ENCODE data around the gene UBE2J1.

The UBE2J1 gene

DNA sequence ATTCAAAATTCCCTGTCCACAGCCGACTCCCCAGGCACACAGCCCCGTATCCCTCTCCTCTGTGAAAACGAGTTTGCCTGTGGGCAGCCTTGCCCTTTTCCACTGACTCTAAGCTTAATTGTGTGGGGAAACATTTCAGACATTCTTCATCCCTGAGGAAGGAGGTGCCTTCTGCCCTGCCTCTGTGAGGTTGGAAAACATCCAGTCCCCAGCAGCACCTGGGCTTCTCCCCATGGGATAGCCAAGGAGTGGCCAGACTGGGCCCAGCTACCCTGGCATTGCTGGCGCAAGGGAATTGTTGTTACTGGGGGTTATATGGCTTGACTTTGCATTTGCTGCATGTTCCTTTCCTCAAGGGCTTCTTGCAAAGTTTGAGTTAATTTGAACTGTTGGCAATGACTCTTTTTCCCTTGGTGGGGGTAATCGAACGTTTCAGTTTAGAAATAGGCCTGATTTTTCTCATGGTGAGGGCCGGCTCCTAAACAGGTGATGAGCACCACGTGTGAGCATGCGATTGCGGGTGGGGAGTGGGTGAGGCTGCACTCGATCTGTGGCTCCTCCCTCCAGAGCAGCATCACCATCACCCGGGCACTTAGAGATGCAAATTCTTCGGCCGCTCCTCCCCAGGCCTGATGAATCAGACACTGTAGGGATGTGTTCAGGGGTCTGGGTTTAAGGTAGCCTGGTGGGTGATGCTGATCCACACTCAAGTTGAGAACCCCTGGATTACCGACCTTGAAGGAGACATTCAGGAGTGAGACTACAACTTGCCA lies 67.4 kb downstream of the UBE2J1 start:
- TF ChIP-seq ISL1 (CRISPR knock-in tag; IDR thresholded peaks at IDR 0.05) (no peak), ZNF8 (CRISPR knock-in tag; IDR thresholded peaks at IDR 0.05) (no peak), PPARA (CRISPR knock-in tag; IDR thresholded peaks at IDR 0.05; ENCODE audit: borderline replicate concordance) (no peak), ZFP3 (CRISPR knock-in tag; IDR thresholded peaks at IDR 0.05) (no peak), RARB (CRISPR knock-in tag; IDR thresholded peaks at IDR 0.05) (no peak), SNAI2 (CRISPR knock-in tag; IDR thresholded peaks at IDR 0.05) (no peak), ZNF70 (CRISPR knock-in tag; IDR thresholded peaks at IDR 0.05) (no peak), TCF4 (CRISPR knock-in tag; IDR thresholded peaks at IDR 0.05; ENCODE audit: borderline replicate concordance) (no peak), OSR1 (CRISPR knock-in tag; IDR thresholded peaks at IDR 0.05) (no peak), ESRRG (CRISPR knock-in tag; IDR thresholded peaks at IDR 0.05) (no peak), GLIS3 (CRISPR knock-in tag; IDR thresholded peaks at IDR 0.05) (no peak)
- TF ChIP-seq, protein P1, sequence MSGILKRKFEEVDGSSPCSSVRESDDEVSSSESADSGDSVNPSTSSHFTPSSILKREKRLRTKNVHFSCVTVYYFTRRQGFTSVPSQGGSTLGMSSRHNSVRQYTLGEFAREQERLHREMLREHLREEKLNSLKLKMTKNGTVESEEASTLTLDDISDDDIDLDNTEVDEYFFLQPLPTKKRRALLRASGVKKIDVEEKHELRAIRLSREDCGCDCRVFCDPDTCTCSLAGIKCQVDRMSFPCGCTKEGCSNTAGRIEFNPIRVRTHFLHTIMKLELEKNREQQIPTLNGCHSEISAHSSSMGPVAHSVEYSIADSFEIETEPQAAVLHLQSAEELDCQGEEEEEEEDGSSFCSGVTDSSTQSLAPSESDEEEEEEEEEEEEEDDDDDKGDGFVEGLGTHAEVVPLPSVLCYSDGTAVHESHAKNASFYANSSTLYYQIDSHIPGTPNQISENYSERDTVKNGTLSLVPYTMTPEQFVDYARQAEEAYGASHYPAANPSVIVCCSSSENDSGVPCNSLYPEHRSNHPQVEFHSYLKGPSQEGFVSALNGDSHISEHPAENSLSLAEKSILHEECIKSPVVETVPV (CRISPR knock-in tag; IDR thresholded peaks at IDR 0.05) = no peak
- TF ChIP-seq, protein P2, sequence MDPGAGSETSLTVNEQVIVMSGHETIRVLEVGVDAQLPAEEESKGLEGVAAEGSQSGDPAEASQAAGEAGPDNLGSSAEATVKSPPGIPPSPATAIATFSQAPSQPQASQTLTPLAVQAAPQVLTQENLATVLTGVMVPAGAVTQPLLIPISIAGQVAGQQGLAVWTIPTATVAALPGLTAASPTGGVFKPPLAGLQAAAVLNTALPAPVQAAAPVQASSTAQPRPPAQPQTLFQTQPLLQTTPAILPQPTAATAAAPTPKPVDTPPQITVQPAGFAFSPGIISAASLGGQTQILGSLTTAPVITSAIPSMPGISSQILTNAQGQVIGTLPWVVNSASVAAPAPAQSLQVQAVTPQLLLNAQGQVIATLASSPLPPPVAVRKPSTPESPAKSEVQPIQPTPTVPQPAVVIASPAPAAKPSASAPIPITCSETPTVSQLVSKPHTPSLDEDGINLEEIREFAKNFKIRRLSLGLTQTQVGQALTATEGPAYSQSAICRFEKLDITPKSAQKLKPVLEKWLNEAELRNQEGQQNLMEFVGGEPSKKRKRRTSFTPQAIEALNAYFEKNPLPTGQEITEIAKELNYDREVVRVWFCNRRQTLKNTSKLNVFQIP (CRISPR knock-in tag; IDR thresholded peaks at IDR 0.05; ENCODE audit: borderline replicate concordance, low read depth) = no peak
- TF ChIP-seq, protein P3, sequence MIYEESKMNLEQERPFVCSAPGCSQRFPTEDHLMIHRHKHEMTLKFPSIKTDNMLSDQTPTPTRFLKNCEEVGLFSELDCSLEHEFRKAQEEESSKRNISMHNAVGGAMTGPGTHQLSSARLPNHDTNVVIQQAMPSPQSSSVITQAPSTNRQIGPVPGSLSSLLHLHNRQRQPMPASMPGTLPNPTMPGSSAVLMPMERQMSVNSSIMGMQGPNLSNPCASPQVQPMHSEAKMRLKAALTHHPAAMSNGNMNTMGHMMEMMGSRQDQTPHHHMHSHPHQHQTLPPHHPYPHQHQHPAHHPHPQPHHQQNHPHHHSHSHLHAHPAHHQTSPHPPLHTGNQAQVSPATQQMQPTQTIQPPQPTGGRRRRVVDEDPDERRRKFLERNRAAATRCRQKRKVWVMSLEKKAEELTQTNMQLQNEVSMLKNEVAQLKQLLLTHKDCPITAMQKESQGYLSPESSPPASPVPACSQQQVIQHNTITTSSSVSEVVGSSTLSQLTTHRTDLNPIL (CRISPR knock-in tag; IDR thresholded peaks at IDR 0.05; ENCODE audit: low read depth) = no peak
- TF ChIP-seq, protein P4, sequence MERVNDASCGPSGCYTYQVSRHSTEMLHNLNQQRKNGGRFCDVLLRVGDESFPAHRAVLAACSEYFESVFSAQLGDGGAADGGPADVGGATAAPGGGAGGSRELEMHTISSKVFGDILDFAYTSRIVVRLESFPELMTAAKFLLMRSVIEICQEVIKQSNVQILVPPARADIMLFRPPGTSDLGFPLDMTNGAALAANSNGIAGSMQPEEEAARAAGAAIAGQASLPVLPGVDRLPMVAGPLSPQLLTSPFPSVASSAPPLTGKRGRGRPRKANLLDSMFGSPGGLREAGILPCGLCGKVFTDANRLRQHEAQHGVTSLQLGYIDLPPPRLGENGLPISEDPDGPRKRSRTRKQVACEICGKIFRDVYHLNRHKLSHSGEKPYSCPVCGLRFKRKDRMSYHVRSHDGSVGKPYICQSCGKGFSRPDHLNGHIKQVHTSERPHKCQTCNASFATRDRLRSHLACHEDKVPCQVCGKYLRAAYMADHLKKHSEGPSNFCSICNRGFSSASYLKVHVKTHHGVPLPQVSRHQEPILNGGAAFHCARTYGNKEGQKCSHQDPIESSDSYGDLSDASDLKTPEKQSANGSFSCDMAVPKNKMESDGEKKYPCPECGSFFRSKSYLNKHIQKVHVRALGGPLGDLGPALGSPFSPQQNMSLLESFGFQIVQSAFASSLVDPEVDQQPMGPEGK (CRISPR knock-in tag; IDR thresholded peaks at IDR 0.05; ENCODE audit: borderline replicate concordance) = no peak
- ATAC-seq = no peak

DNA sequence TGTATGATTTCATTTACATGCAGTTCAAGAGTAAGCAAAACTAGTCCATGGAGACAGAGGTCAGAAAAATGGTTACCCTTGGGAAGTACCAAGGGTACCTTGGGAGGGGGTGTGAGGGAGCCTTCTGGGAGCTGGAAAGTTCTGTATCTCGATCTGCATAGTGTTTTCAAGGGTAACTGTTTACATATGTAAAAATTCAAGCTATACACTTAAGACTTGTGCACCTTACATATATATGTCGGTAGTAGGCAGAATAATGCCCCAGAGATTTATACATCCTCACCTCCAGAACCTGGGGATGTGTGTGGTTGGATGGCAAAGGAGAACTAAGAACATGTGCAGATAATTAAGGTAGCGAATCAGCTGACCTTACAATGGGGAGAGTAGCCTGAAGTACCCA lies 68.4 kb downstream of the UBE2J1 start:
- TF ChIP-seq, protein P3 (CRISPR knock-in tag; IDR thresholded peaks at IDR 0.05; ENCODE audit: low read depth) = no peak
- TF ChIP-seq BACH2 (CRISPR knock-in tag; IDR thresholded peaks at IDR 0.05; ENCODE audit: borderline replicate concordance) (no peak), ZC3H10 (CRISPR knock-in tag; IDR thresholded peaks at IDR 0.05) (no peak), ZNF8 (CRISPR knock-in tag; IDR thresholded peaks at IDR 0.05) (no peak), ARNTL (CRISPR knock-in tag; IDR thresholded peaks at IDR 0.05; ENCODE audit: borderline replicate concordance, low read depth) (no peak), ZFP3 (CRISPR knock-in tag; IDR thresholded peaks at IDR 0.05) (no peak)
- TF ChIP-seq, protein P4 (CRISPR knock-in tag; IDR thresholded peaks at IDR 0.05; ENCODE audit: borderline replicate concordance) = no peak
- TF ChIP-seq, protein P2 (CRISPR knock-in tag; IDR thresholded peaks at IDR 0.05; ENCODE audit: borderline replicate concordance, low read depth) = no peak
- ATAC-seq = no peak

Measured in SK-N-SH treated with all-trans-retinoic acid at 6 μM for 48 hours (cell line).